Activated CD4-positive, CD25-positive, alpha-beta regulatory T cell treated with anti-CD3 and anti-CD28 coated beads, Interleukin-2, amount 50 U/mL, for 72 hours (primary cell): ENCODE data around the gene SLC8A2.
A peak's percentile ranks its signal among the peaks of the same experiment; 100 is the strongest.

Source experiments
- DNase-seq: peaks from one replicate; pipeline ENCODE4 v3.0.0; 2021

The SLC8A2 gene

GRCh38 chr19:47448360-47448727, 23.3 kb downstream of the SLC8A2 start:
- no peak for DNase-seq

GRCh38 chr19:47447470-47448359, 24.0 kb downstream of the SLC8A2 start:
- peak; percentile 74 for DNase-seq

- no peak for DNase-seq
Measured at GRCh38 chr19:47446534-47447469, 24.9 kb downstream of the SLC8A2 start.

GRCh38 chr19:47445937-47446402, 25.7 kb downstream of the SLC8A2 start:
- peak; percentile 63 for DNase-seq

- no peak for DNase-seq
Measured at GRCh38 chr19:47445527-47445926, 26.2 kb downstream of the SLC8A2 start.

- DNase-seq = no peak
Measured at GRCh38 chr19:47444388-47444821, 27.3 kb downstream of the SLC8A2 start.

GRCh38 chr19:47443331-47443730, 28.4 kb downstream of the SLC8A2 start:
- no peak for DNase-seq

GRCh38 chr19:47438793-47439220, 32.9 kb downstream of the SLC8A2 start:
- DNase-seq = no peak

GRCh38 chr19:47437500-47437899, 34.2 kb downstream of the SLC8A2 start:
- DNase-seq = no peak

- peak; percentile 89 for DNase-seq
Measured at GRCh38 chr19:47436712-47437401, 34.8 kb downstream of the SLC8A2 start.

- DNase-seq = no peak
Measured at GRCh38 chr19:47435883-47436417, 35.7 kb downstream of the SLC8A2 start.

- no peak for DNase-seq
Measured at GRCh38 chr19:47435196-47435595, 36.5 kb downstream of the SLC8A2 start.

- DNase-seq = no peak
Measured at GRCh38 chr19:47434088-47434487, 37.6 kb downstream of the SLC8A2 start.

GRCh38 chr19:47433121-47433520, 38.6 kb downstream of the SLC8A2 start:
- no peak for DNase-seq

GRCh38 chr19:47432499-47432898, 39.2 kb downstream of the SLC8A2 start:
- no peak for DNase-seq

- DNase-seq = no peak
Measured at GRCh38 chr19:47432091-47432490, 39.6 kb downstream of the SLC8A2 start.

GRCh38 chr19:47430041-47430802, 41.5 kb downstream of the SLC8A2 start:
- no peak for DNase-seq

GRCh38 chr19:47429140-47429793, 42.4 kb downstream of the SLC8A2 start:
- DNase-seq = no peak

- peak; percentile 76 for DNase-seq
Measured at GRCh38 chr19:47428177-47428894, 43.4 kb downstream of the SLC8A2 start.
